HG03025 (cell line): ENCODE measurements around the gene KIAA0232.
"Not testable (repeated sequence)": the region's sequence is repeated elsewhere in the genome, so short reads cannot be mapped to it uniquely, and the experiment has no call there.

Experiments
- ATAC-seq: cut with Tn5 transposase; IDR thresholded peaks from one replicate; pipeline ENCODE4 v1.9.1; 2021; ENCODE audit warnings: mild to moderate bottlenecking, moderate library complexity; ENCODE audit not compliant: unreplicated experiment, low FRiP score

KIAA0232 gene

GRCh38 chr4:6911917-6912316 lies 129.4 kb downstream of the KIAA0232 start:
- not testable (repeated sequence) for ATAC-seq

- no peak for ATAC-seq
Measured at GRCh38 chr4:6912441-6912840, 129.9 kb downstream of the KIAA0232 start.

- ATAC-seq = no peak
Measured at GRCh38 chr4:6913350-6913905, 130.9 kb downstream of the KIAA0232 start.

- ATAC-seq = no peak
Measured at GRCh38 chr4:6914448-6914847, 131.9 kb downstream of the KIAA0232 start.

GRCh38 chr4:6915041-6916005 lies 132.8 kb downstream of the KIAA0232 start:
- ATAC-seq = no peak

GRCh38 chr4:6916069-6916586 lies 133.6 kb downstream of the KIAA0232 start:
- no peak for ATAC-seq

- no peak for ATAC-seq
Measured at GRCh38 chr4:6916587-6917460, 134.3 kb downstream of the KIAA0232 start.

GRCh38 chr4:6917461-6918271 lies 135.1 kb downstream of the KIAA0232 start:
- ATAC-seq = no peak

GRCh38 chr4:6918338-6918737 lies 135.8 kb downstream of the KIAA0232 start:
- no peak for ATAC-seq

- ATAC-seq = no peak
Measured at GRCh38 chr4:6920171-6920570, 137.6 kb downstream of the KIAA0232 start.

GRCh38 chr4:6923507-6923906 lies 141.0 kb downstream of the KIAA0232 start:
- no peak for ATAC-seq

GRCh38 chr4:6924361-6924779 lies 141.8 kb downstream of the KIAA0232 start:
- no peak for ATAC-seq

- no peak for ATAC-seq
Measured at GRCh38 chr4:6925357-6925836, 142.9 kb downstream of the KIAA0232 start.

- no peak for ATAC-seq
Measured at GRCh38 chr4:6926081-6926480, 143.6 kb downstream of the KIAA0232 start.

- ATAC-seq = no peak
Measured at GRCh38 chr4:6926681-6927478, 144.4 kb downstream of the KIAA0232 start.

GRCh38 chr4:6928081-6928480 lies 145.6 kb downstream of the KIAA0232 start:
- ATAC-seq = no peak

GRCh38 chr4:6929339-6929811 lies 146.8 kb downstream of the KIAA0232 start:
- ATAC-seq = no peak

- ATAC-seq = no peak
Measured at GRCh38 chr4:6929812-6930464, 147.4 kb downstream of the KIAA0232 start.
